H1 (cell line): ENCODE results near the gene TRABD2A. TPM values are rescaled to one million over a fixed set of nuclear protein-coding genes. Genes with fewer than 3 reads are reported as not detected.

ENCODE experiments used
- ATF3 ChIP-seq: IDR thresholded peaks from 2 replicates; pipeline ENCODE4 v1.6.1; 2011; ENCODE audit warnings: low read depth, mild to moderate bottlenecking, low read length; ENCODE audit not compliant: insufficient read depth
- KDM4A ChIP-seq: IDR thresholded peaks from one replicate; pipeline ENCODE4 v1.7.1; 2012; ENCODE audit warnings: low read depth, mild to moderate bottlenecking, moderate library complexity, low read length, inconsistent platforms; ENCODE audit not compliant: severe bottlenecking
- RBBP5 ChIP-seq: IDR thresholded peaks from 2 replicates; pipeline ENCODE4 v1.7.1; 2012; ENCODE audit warnings: low read depth, mild to moderate bottlenecking, inconsistent platforms, low read length, moderate library complexity, borderline replicate concordance
- RXRA ChIP-seq: IDR thresholded peaks from 2 replicates; pipeline ENCODE4 v1.6.1; 2011; ENCODE audit warnings: low read depth, mild to moderate bottlenecking, low read length, moderate library complexity; ENCODE audit not compliant: insufficient read depth
- SUZ12 ChIP-seq: fragments of 200-600 bp; sonication (generic); IDR thresholded peaks from 2 replicates; pipeline ENCODE4 v1.6.1; 2012; ENCODE audit warnings: mild to moderate bottlenecking, inconsistent platforms, low read length, moderate library complexity, mixed read lengths
- polyA plus RNA-seq, 7 experiments: library from polyadenylated mRNA; depleted of rRNA in 3 of 7; stranded (reverse) in 5 of 7; unstranded in 2 of 7; fragments of >200 nt in 5 of 7; fragments of 200-250 nt in 2 of 7; gene quantifications; 1 replicate in 5 of 7; 2 replicates in 1 of 7; 4 replicates in 1 of 7; pipeline versions ENCODE4 v1.2.1 to v1.2.3, GENCODE V29; 2011 to 2013; ENCODE audit warnings: missing spikeins in 2 of 7, mixed read lengths in 2 of 7
- total RNA-seq: library from RNA; stranded (reverse); fragmentation: NEBNext Ultra II Directional; extraction: Animal tissue kit (Norgen Biotek cat#: 25700); gene quantifications from 2 replicates; pipeline ENCODE4 v1.2.1, GENCODE V29; 2021

Gene TRABD2A
- total and polyA plus RNA-seq, 2 of the 8 experiments (the other 6 are each of a cell fraction or from before 2014, with no cell fraction given) = 17.3 to 18.6 TPM

GRCh38 chr2:84908948-84909713 is 28.2 kb upstream of the TRABD2A start (continued):
- TF ChIP-seq RXRA (no peak), ATF3 (no peak), SUZ12 (no peak), KDM4A (no peak), RBBP5 (no peak)
